Measurements from ENCODE around the gene RBAK. TPM values are rescaled to one million over a fixed set of nuclear protein-coding genes. Genes with fewer than 3 reads are reported as not detected.

RBAK gene
- total RNA-seq = 1 to 10 TPM; 3.4 to 6.0 (median 4.2) TPM

- intact Hi-C loops (cut with DNase I; ENCODE audit: low total_unique reads) = no loop called here
Observed at GRCh38 chr7:5045558-5046396, at the start of gene RBAK. Gene RBAK, plus strand, starts transcription at chr7:5045860. Its CDS starts 2,217 bp downstream, at chr7:5048077.

GRCh38 chr7:4996696-4997222 lies 48.9 kb upstream of the RBAK start:
- in situ Hi-C loops (cut with MboI; ENCODE audit: low sequenced_read_pairs in 4 of 4) = no loop called here
- Histone ChIP-seq H3K36me3 (peaks cover 0 to 24% of the 10 kb centered on the region in 2 donors), H3K9me3 (no peaks in the 10 kb centered on the region), H3K27ac (no peak overlapping the region), H3K4me1 (no peaks in the 10 kb centered on the region), H3K4me3 (no peak overlapping the region), H3K27me3 (no peaks in the 10 kb centered on the region)
- DNase-seq (no peak), ATAC-seq (no peak)
- TF ChIP-seq CTCF (IDR thresholded peaks at IDR 0.05 in 4 of 5, conservative IDR thresholded peaks at IDR 0.05 in 1 of 5) (no peak), POLR2A (IDR thresholded peaks at IDR 0.05) (no peak)
- intact Hi-C loops (cut with DNase I; ENCODE audit: low total_unique reads) = no loop called here

More at GRCh38 chr7:5045558-5046396, at the start of gene RBAK:
- ATAC-seq (peak; percentile 97 to 99), DNase-seq (peak; percentile 70 to 87)
- TF ChIP-seq CTCF (IDR thresholded peaks at IDR 0.05 in 4 of 5, conservative IDR thresholded peaks at IDR 0.05 in 1 of 5) = no peak
- peak; percentile 11 to 33 for TF ChIP-seq POLR2A (IDR thresholded peaks at IDR 0.05)
- Histone ChIP-seq H3K9me3 (no peaks in the 10 kb centered on the region), H3K4me3 (peak within 1 kb of the TSS; percentile 67 to 95 (median 92)), H3K27ac (peak within 1 kb of the TSS; percentile 75 to 86 (median 78)), H3K36me3 (peaks cover 0 to 22% of the 10 kb centered on the region in 2 donors), H3K27me3 (no peaks in the 10 kb centered on the region), H3K4me1 (peaks cover 0 to 3% of the 10 kb centered on the region in 2 donors)
- in situ Hi-C loops (cut with MboI; ENCODE audit: low sequenced_read_pairs in 4 of 4) = no loop called here

GRCh38 chr7:4998244-4998643 lies 47.4 kb upstream of the RBAK start:
- H3K4me1 ChIP-seq = no peaks in the 10 kb centered on the region
- H3K9me3 ChIP-seq = no peaks in the 10 kb centered on the region
- peaks cover 0 to 21% of the 10 kb centered on the region in 2 donors for H3K36me3 ChIP-seq
- TF ChIP-seq POLR2A (IDR thresholded peaks at IDR 0.05) = no peak
- TF ChIP-seq CTCF (IDR thresholded peaks at IDR 0.05 in 4 of 5, conservative IDR thresholded peaks at IDR 0.05 in 1 of 5) = no peak
- in situ Hi-C loops (cut with MboI; ENCODE audit: low sequenced_read_pairs in 4 of 4) = no loop called here
- no peak for ATAC-seq
- H3K27ac ChIP-seq = no peak overlapping the region
- DNase-seq = no peak
- H3K27me3 ChIP-seq = no peaks in the 10 kb centered on the region
- H3K4me3 ChIP-seq = no peak overlapping the region
- intact Hi-C loops (cut with DNase I; ENCODE audit: low total_unique reads) = no loop called here

- ATAC-seq (no peak), DNase-seq (no peak)
- no peaks in the 10 kb centered on the region for H3K27me3 ChIP-seq
- no peak for TF ChIP-seq CTCF (IDR thresholded peaks at IDR 0.05 in 4 of 5, conservative IDR thresholded peaks at IDR 0.05 in 1 of 5)
- no peak for TF ChIP-seq POLR2A (IDR thresholded peaks at IDR 0.05)
- H3K36me3 ChIP-seq = peaks cover 0 to 21% of the 10 kb centered on the region in 2 donors
- no peaks in the 10 kb centered on the region for H3K9me3 ChIP-seq
- no peak overlapping the region for H3K27ac ChIP-seq
- intact Hi-C loops (cut with DNase I; ENCODE audit: low total_unique reads) = no loop called here
- H3K4me3 ChIP-seq = no peak overlapping the region
- in situ Hi-C loops (cut with MboI; ENCODE audit: low sequenced_read_pairs in 4 of 4) = no loop called here
- H3K4me1 ChIP-seq = no peaks in the 10 kb centered on the region
Observed at GRCh38 chr7:4998910-4999309, 46.8 kb upstream of the RBAK start.

Measured in gastrocnemius medialis (tissue), 4 donors.